GM12892 (cell line): ENCODE data around the gene PCDHGB7.

ENCODE experiments used
- POLR2AphosphoS5 ChIP-seq: IDR thresholded peaks from 2 replicates; pipeline ENCODE4 v1.6.1; 2011; ENCODE audit warnings: low read depth, low read length, control low read depth
- TAF1 ChIP-seq: IDR thresholded peaks from 2 replicates; pipeline ENCODE4 v1.6.1; 2011; ENCODE audit warnings: low read depth, mild to moderate bottlenecking, control low read depth, low read length, borderline replicate concordance

DNA sequence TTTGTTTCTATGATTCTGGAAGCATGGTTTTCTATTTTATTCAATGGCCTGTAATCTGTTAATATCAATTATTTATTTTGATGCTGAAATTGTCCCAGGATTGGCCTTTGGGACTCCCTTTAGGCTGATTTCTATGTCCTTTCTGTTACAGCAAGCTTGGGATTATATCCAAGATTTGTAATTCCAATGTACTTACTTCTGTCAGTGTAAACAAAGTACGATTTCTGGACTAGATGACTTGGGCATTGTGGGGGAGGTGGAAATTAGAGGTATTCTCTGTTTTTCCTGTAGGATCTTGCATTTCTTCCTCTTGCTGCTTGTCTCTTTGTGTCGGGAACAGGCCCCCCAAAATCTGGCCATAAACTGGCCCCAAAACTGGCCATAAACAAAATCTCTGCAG lies 16.5 kb downstream of the PCDHGB7 start:
- TF ChIP-seq POLR2AphosphoS5 (no peak), TAF1 (no peak)
